ENCODE results near the gene TFDP2.

The TFDP2 gene

GRCh38 chr3:141900343-141900742 lies 249.0 kb downstream of the TFDP2 start:
- peaks cover 22% of the 10 kb centered on the region for H3K9me3 ChIP-seq (ENCODE audit: control insufficient read depth, insufficient read depth, low read depth, low read length)
- no peak overlapping the region for H3K27ac ChIP-seq (ENCODE audit: low read depth, low read length)
- no peak overlapping the region for H3K9ac ChIP-seq (ENCODE audit: low read length)
- no peaks in the 10 kb centered on the region for H3K27me3 ChIP-seq (ENCODE audit: control insufficient read depth, insufficient read depth, low read length)
- H3K4me1 ChIP-seq (ENCODE audit: control insufficient read depth, insufficient read depth, low read length), result no peaks in the 10 kb centered on the region
- no peak overlapping the region for H3K4me3 ChIP-seq (ENCODE audit: low read depth, low read length)
- H3K36me3 ChIP-seq (ENCODE audit: control insufficient read depth, insufficient read depth, low read length), result peaks cover 57% of the 10 kb centered on the region

GRCh38 chr3:141898908-141899307 lies 250.4 kb downstream of the TFDP2 start:
- Histone ChIP-seq H3K27ac (ENCODE audit: low read depth, low read length) (no peak overlapping the region), H3K9ac (ENCODE audit: low read length) (no peak overlapping the region), H3K27me3 (ENCODE audit: control insufficient read depth, insufficient read depth, low read length) (no peaks in the 10 kb centered on the region), H3K9me3 (ENCODE audit: control insufficient read depth, insufficient read depth, low read depth, low read length) (peaks cover 22% of the 10 kb centered on the region), H3K4me1 (ENCODE audit: control insufficient read depth, insufficient read depth, low read length) (no peaks in the 10 kb centered on the region), H3K36me3 (ENCODE audit: control insufficient read depth, insufficient read depth, low read length) (peaks cover 56% of the 10 kb centered on the region), H3K4me3 (ENCODE audit: low read depth, low read length) (no peak overlapping the region)

- peaks cover 56% of the 10 kb centered on the region for H3K36me3 ChIP-seq (ENCODE audit: control insufficient read depth, insufficient read depth, low read length)
- H3K4me3 ChIP-seq (ENCODE audit: low read depth, low read length), result no peak overlapping the region
- no peaks in the 10 kb centered on the region for H3K27me3 ChIP-seq (ENCODE audit: control insufficient read depth, insufficient read depth, low read length)
- H3K4me1 ChIP-seq (ENCODE audit: control insufficient read depth, insufficient read depth, low read length), result no peaks in the 10 kb centered on the region
- peaks cover 22% of the 10 kb centered on the region for H3K9me3 ChIP-seq (ENCODE audit: control insufficient read depth, insufficient read depth, low read depth, low read length)
- no peak overlapping the region for H3K9ac ChIP-seq (ENCODE audit: low read length)
- no peak overlapping the region for H3K27ac ChIP-seq (ENCODE audit: low read depth, low read length)
Observed at GRCh38 chr3:141895731-141896130, 253.6 kb downstream of the TFDP2 start.

GRCh38 chr3:141894524-141895176 lies 254.7 kb downstream of the TFDP2 start:
- no peak overlapping the region for H3K4me3 ChIP-seq (ENCODE audit: low read depth, low read length)
- no peaks in the 10 kb centered on the region for H3K27me3 ChIP-seq (ENCODE audit: control insufficient read depth, insufficient read depth, low read length)
- H3K27ac ChIP-seq (ENCODE audit: low read depth, low read length), result no peak overlapping the region
- no peaks in the 10 kb centered on the region for H3K4me1 ChIP-seq (ENCODE audit: control insufficient read depth, insufficient read depth, low read length)
- peaks cover 13% of the 10 kb centered on the region for H3K9me3 ChIP-seq (ENCODE audit: control insufficient read depth, insufficient read depth, low read depth, low read length)
- peaks cover 48% of the 10 kb centered on the region for H3K36me3 ChIP-seq (ENCODE audit: control insufficient read depth, insufficient read depth, low read length)
- no peak overlapping the region for H3K9ac ChIP-seq (ENCODE audit: low read length)
